Right ventricle myocardium superior (tissue), 1 donor: ENCODE results near the gene KMT5B. TPM values are rescaled to one million over a fixed set of nuclear protein-coding genes. Genes with fewer than 3 reads are reported as not detected.
"Not testable (repeated sequence)": the region's sequence is repeated elsewhere in the genome, so short reads cannot be mapped to it uniquely, and the experiment has no call there.

Experiments
- ATAC-seq: fragments of 200-7000 bp; cut with Tn5 transposase; one replicate; pipeline ENCODE4 v1.9.1; 2020; ENCODE audit warnings: mild to moderate bottlenecking; ENCODE audit not compliant: poor library complexity
- DNase-seq: peaks from one replicate; pipeline ENCODE4 v3.0.0-alpha.2; 2020
- intact Hi-C: fragments of 100-400 bp; cut with DNase I; formaldehyde crosslinking; loops from one replicate; pipeline ENCODE4 v1.11.2; 2022
- long read RNA-seq: library from polyadenylated mRNA; unstranded; transcript quantifications from one replicate; pipeline ENCODE4 v2.0.0, GENCODE V29; 2021
- total RNA-seq: library from RNA; stranded (reverse); fragmentation: NEBNext Ultra II Directional; extraction: Animal tissue kit (Norgen Biotek cat#: 25700); gene quantifications from one replicate; pipeline ENCODE4 v1.2.1, GENCODE V29; 2021
- donor health status: DM: no; HTN: yes; CAD: no; lungs with severe emphysema.

Gene KMT5B
- total RNA-seq: 22.5 TPM
- long read RNA-seq, partial matches to known transcripts: 20 of 48 reads
- long read RNA-seq, other reads (novel, unspliced or antisense): 27 of 48 reads

- intact Hi-C loops: no loop called here
- ATAC-seq (no peak), DNase-seq (peak; percentile 78)
These were observed at the start of gene KMT5B for GRCh38 chr11:68213135-68213515. Gene KMT5B, minus strand, starts transcription at chr11:68213296. Its CDS starts 23,220 bp downstream, at chr11:68190076.

- intact Hi-C loops: no loop called here
- DNase-seq (no peak), ATAC-seq (no peak)
These were observed 49.4 kb upstream of the KMT5B start for GRCh38 chr11:68262544-68262827.

GRCh38 chr11:68261749-68262543 is 48.9 kb upstream of the KMT5B start:
- no peak for DNase-seq
- intact Hi-C loops: no loop called here
- ATAC-seq: no peak

- no peak for DNase-seq
- intact Hi-C loops: no loop called here
- ATAC-seq: no peak
These were observed 47.9 kb upstream of the KMT5B start for GRCh38 chr11:68261006-68261405.

GRCh38 chr11:68260484-68260883 is 47.4 kb upstream of the KMT5B start:
- intact Hi-C loops: no loop called here
- DNase-seq: no peak

GRCh38 chr11:68259122-68259959 is 46.2 kb upstream of the KMT5B start:
- ATAC-seq: no peak
- DNase-seq: no peak
- intact Hi-C loops: loop anchor here (2.0 to 5.0 kb wide), 3 partner anchors 37 to 188 kb away; no protein-coding TSS in a partner anchor

More at GRCh38 chr11:68260484-68260883, 47.4 kb upstream of the KMT5B start:
- no peak for ATAC-seq

- DNase-seq: no peak
- no peak for ATAC-seq
- intact Hi-C loops: loop anchor here (2.0 to 5.0 kb wide), 3 partner anchors 38 to 189 kb away; no protein-coding TSS in a partner anchor
These were observed 45.3 kb upstream of the KMT5B start for GRCh38 chr11:68258363-68258765.

- intact Hi-C loops: loop anchor here (2.0 to 5.0 kb wide), 3 partner anchors 39 to 190 kb away; no protein-coding TSS in a partner anchor
These were observed 44.6 kb upstream of the KMT5B start for GRCh38 chr11:68257477-68258362.

GRCh38 chr11:68256331-68256741 is 43.2 kb upstream of the KMT5B start:
- intact Hi-C loops: loop anchor here (5.0 kb wide), 2 partner anchors 141 to 191 kb away; no protein-coding TSS in a partner anchor
- no peak for DNase-seq
- peak; percentile 30 for ATAC-seq

More at GRCh38 chr11:68257477-68258362, 44.6 kb upstream of the KMT5B start:
- peak; percentile 93 for ATAC-seq
- DNase-seq: peak; percentile 99

- no peak for ATAC-seq
- intact Hi-C loops: loop anchor here (5.0 kb wide), 2 partner anchors 142 to 192 kb away; no protein-coding TSS in a partner anchor
These were observed 42.4 kb upstream of the KMT5B start for GRCh38 chr11:68255526-68255925.

GRCh38 chr11:68254421-68254820 is 41.3 kb upstream of the KMT5B start:
- intact Hi-C loops: no loop called here
- DNase-seq (no peak), ATAC-seq (no peak)

More at GRCh38 chr11:68255526-68255925, 42.4 kb upstream of the KMT5B start:
- DNase-seq: no peak

GRCh38 chr11:68251765-68252164 is 38.7 kb upstream of the KMT5B start:
- ATAC-seq (no peak), DNase-seq (no peak)
- intact Hi-C loops: no loop called here

GRCh38 chr11:68244912-68245311 is 31.8 kb upstream of the KMT5B start:
- DNase-seq, intact Hi-C loops, ATAC-seq: not testable (repeated sequence)

- intact Hi-C loops, ATAC-seq, DNase-seq: not testable (repeated sequence)
These were observed 30.8 kb upstream of the KMT5B start for GRCh38 chr11:68243847-68244246.

- no peak for DNase-seq
- intact Hi-C loops: no loop called here
- no peak for ATAC-seq
These were observed 29.5 kb upstream of the KMT5B start for GRCh38 chr11:68242616-68243015.

- ATAC-seq: no peak
These were observed 18.5 kb upstream of the KMT5B start for GRCh38 chr11:68231621-68232020.

GRCh38 chr11:68229601-68230000 is 16.5 kb upstream of the KMT5B start:
- DNase-seq: no peak
- intact Hi-C loops: no loop called here
- no peak for ATAC-seq

More at GRCh38 chr11:68231621-68232020, 18.5 kb upstream of the KMT5B start:
- DNase-seq: no peak
- intact Hi-C loops: no loop called here

GRCh38 chr11:68226421-68226820 is 13.3 kb upstream of the KMT5B start:
- ATAC-seq (no peak), DNase-seq (no peak)
- intact Hi-C loops: no loop called here
